GM18517 (cell line): ENCODE measurements around the gene CDKN2AIPNL.
"Not testable (repeated sequence)": the region's sequence is repeated elsewhere in the genome, so short reads cannot be mapped to it uniquely, and the experiment has no call there.

Experiments used
- ATAC-seq: cut with Tn5 transposase; IDR thresholded peaks from one replicate; pipeline ENCODE4 v1.9.1; 2021; ENCODE audit warnings: mild to moderate bottlenecking, moderate library complexity; ENCODE audit not compliant: unreplicated experiment

The CDKN2AIPNL gene

DNA sequence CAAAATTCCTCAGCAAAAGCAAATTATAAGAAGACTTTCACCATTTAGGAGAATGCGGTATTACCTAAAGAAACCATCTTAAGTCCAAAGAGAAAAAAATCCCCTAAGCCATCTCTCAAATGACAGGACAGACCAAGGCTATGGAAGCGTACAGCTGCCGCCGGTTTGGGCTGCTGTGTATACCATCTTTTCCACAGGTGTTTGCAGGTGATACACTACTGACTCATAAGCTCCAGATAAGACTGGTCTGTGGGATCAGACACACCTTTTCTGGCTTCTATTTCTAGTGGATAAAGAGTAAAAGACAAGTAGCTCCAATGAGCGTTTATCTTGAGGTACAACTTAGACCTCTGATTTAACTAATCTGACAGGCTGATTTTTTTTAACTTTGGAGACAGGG is 7.7 kb downstream of the CDKN2AIPNL start:
- no peak for ATAC-seq

DNA sequence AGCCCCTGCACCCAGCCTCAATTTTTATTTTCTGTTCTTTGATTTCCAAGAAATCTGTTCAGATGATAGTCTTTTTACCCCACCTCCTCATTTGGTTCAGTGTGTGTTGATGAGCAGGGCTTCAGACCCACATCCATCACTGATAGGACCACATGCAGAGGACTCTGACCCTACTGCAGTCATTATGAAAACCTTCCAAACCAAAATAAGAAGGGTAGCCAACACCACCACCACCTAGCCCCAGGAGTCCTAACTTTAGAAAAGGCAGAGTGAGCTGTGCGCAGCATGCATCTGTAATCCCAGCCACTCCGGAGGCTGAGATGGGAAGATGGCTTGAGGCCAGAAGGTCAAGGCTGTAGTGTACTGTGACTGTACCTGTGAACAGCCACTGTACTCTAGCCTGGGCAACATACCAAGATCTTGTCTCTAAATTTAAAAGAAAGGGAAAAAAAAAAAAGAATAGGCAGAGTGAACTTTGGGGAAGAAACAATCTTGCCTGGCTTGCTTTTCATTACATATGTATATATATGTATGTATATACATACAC is 13.0 kb downstream of the CDKN2AIPNL start:
- no peak for ATAC-seq

DNA sequence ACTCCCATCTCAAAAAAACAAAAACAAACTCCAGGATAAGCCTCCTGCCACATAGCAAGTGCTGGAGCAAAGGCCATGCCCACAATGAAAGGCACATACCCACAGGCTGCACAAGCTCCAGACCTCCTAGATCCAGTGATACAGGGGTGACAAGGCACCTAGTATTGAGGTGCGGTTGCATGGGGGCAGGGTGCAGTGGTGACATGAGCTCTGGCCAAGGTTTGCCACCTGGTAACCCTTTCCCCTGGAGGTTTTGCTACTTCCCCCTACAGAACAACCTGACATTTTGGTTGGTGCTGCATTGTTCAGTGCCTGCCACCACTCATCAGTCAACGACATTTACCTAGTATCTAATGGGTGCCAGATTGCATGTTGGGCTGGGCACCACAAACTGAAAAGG is 14.5 kb downstream of the CDKN2AIPNL start:
- ATAC-seq: no peak

DNA sequence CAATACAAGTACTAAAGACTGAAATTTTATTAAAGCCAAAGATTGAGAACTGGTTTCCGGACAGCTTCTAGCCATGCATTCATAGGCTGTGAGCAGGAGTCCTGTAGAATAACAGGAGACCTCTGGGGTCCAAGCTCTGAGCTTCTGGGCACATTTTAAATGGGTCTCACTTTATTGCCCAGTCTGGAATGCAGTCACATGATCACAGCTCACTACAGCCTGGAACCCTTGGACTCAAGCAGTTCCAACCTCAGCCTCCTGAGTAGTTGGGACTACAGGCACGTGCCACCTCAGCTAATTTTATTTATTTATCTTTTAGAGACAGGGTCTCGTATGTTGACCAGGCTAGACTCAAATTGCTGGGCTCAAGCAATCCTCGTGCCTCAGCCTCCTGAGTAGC is 15.4 kb downstream of the CDKN2AIPNL start:
- ATAC-seq: no peak

DNA sequence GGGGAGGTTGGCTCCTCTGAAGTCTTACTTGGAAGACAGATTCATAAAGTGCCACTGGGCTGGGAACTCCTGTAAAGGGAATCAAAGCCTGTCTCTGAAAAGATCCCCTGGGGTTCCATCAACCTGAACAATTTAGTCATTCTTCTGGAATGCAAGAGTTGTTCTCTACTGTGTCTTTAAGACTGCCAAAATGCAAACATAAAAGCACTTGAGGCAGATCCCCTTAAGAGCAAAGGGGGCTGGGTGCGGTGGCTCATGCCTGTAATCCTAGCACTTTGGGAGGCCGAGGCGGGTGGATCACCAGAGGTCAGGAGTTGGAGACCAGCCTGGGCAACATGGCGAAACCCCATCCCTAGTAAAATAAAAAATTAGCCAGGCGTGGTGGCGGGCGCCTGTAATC is 16.7 kb downstream of the CDKN2AIPNL start:
- ATAC-seq: no peak

DNA sequence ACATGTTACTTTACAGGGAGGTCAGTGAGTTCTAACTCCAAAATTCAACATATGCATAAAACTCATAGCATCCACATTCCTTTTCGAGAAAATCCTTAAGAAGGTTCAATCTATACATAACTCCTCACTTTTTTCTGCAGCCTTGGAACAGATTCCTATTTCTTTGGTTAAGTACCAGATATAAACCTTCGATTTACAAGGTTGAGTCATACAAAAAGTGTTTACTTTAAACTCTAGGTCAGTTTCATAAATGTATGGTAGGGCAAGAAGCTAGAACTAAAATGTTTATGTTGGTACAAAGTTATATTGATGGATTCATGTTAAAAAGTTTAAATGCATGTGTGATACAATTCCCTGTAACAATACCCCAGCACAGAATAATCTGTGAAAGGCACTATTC is 19.4 kb downstream of the CDKN2AIPNL start:
- ATAC-seq: no peak

DNA sequence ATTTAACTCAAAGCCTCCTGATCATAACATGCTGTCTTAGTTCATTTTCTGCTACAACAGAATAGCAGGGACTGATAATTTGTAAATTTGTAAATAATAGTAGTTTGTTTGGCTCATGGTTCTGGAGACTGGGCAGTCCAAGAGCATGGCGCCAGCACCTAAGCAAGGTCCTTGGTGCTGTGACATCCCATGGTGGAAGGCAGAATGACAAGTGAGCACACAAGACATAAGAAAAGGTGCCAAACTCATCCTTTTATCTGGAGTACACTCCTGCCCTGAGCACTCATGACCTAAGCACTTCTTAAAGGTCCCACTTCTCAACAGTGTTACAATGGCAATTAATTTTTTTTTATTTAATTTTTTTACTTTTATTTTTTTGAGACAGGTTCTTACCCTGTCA is 24.2 kb downstream of the CDKN2AIPNL start:
- no peak for ATAC-seq

DNA sequence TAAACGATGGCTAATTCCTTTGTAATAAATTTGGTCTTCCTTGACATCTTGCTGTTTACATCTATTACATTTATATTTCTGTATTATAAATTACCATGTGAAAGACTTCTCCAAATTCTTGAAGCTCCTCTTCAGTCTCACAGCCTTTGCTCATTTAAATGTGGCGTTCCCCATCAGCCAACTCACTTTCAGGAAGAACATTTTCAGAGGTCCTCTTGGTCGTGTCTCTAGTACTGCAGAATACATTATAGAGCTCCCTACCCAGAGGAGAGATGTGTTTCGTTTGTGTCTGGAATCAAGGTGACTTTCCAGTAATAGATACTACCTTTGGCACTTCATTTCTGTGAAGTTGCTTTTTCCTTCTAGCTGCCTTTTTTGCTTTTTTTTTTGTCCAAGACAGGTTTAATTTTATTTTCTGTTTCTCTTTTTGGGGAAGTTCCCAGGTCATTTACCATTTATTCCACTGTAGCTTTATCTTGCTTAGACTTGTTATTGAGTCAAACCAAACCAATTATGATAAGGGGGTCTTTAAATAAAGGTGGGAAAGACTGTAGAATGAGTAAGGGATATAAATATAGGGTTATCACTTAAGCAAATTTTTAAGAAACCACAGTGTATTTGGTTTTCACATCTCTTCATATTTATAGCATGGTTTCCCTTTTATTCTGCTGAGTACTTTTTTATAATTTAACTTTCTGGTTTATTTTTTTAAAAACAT is 27.5 kb downstream of the CDKN2AIPNL start:
- ATAC-seq: no peak

DNA sequence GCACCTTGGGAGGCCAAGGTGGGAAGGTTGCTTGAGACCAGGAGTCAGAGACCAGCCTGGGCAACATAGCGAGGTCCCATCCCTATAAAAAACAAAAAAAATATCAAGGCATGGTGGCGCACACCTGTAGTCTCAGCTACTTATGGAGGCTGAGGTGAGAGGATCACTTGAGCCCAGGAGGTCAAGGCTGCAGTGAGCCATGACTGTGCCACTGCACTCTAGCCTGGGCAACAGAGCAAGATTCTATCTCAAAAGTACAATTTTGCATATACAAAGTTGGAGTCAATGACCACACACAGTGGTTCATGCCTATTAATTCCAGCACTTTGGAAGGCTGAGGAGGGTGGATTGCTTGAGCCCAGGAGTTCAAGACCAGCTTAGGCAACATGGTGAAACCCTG is 29.5 kb downstream of the CDKN2AIPNL start:
- ATAC-seq: not testable (repeated sequence)

DNA sequence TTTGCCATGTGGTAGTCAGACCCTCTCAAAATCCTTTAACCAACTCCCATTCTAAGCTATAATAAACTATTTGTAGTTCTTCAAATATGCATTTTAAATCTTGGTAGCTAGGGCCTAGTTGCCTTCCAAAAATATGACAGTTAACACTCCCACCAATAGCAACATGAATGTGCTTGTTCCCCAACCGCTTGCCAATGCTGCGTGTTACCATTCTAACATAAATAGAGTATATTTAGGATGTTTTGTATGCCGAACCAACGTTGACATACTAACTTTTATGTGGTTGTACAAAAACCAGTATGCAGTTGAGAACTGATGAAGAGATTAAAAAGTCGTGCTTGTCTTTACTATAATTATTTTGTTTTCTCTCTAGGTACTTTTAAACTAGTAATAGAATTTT is 31.3 kb downstream of the CDKN2AIPNL start:
- no peak for ATAC-seq

DNA sequence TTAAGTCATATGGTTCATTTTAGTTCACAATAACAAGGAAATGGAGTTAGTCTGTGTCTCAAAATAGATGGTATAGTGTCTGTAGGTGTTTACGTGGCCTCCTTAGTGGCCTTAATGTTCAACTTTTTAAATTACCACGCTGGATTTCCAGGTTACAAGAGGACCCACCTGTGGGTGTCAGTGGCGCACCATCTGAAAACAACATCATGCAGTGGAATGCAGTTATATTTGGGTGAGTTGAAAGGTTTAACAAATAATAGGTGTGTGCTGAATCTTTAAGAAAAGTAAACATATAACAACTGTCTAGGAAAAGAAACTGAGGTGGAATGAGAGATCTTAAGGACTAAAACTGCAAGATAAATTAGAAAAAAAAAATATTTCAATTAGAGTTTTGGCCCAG is 37.4 kb downstream of the CDKN2AIPNL start:
- no peak for ATAC-seq

DNA sequence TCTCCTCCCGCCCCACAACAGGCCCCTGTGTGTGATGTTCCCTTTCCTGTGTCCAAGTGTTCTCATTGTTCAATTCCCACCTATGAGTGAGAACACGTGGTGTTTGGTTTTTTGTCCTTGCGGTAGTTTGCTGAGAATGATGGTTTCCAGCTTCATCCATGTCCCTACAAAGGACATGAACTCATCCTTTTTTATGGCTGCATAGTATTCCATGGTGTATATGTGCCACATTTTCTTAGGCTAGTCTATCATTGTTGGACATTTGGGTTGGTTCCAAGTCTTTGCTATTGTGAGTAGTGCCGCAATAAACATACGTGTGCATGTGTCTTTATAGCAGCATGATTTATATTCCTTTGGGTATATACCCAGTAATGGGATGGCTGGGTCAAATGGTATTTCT is 38.0 kb downstream of the CDKN2AIPNL start:
- ATAC-seq: not testable (repeated sequence)

DNA sequence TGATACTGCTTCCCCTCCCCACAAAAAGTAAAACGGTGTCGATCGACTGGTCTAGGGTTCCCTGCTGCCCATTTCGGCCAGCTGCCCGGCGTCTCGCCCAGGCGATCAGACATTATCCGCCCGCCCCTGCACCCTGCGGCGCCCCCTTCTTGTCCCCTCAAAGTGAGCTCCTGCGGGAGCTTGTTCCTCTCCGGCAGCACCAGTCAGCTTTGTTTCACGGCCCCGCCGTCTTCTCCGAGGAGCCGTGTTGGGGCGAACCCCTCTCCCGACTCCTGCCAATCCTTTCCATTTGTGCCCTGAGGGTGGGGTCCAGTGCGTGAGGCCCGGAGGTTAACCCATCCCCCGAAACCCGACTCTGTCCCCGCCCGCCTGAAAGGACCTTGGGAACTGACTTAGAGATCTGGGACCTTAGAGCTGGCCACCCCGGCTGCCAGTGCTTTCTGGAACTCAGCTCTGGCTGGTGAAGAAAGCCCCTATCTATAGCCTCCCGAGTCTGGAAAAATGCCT is 39.8 kb downstream of the CDKN2AIPNL start:
- ATAC-seq: no peak

DNA sequence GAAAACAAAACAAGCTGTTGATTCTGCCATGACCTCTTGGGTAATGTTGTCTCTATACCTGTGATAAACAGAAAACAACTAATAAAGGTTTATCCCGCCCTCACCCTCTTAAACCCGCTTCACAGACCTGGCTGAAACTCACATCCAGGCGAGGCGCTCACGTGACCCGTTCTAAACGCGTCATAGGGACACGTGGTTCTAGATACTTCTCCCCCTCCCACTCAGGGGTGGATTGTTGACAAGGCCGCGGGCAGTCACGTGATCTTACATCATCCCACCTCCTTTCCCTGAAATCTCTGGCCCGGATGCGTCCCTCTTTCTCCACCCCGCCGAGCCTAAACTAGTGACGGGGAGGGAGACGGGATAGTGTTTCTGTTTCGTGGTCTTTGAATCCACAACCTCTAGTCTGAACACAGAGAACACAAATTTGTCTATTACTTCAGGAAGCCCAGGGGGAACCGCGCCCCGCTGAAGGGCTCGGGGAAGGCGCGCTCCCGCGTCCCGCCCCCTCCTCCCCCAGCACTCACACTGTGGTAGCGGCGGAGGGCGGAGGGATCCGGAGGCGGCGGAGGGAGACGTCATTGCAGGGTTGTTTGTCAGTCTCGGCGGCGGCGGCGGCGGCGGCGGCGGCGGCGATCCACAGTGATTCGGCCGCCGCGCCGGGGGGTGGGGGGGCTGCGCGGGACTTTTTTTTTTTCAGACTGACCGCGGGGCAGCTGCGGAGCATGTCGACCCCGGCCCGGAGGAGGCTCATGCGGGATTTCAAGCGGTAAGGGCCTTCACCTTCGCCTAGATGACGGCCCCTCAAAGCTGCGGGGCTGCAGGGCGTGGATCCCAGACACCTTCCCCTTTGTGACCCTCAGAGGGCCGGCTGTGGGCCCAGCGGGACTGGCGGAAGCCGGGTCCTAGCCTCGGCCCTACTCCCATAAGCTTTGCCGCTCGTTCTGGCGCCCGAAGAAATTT is 40.5 kb downstream of the CDKN2AIPNL start, which contains the start of gene UBE2B:
TSS of gene UBE2B (plus strand) at position 699 of the 963 bp plus-strand sequence. CDS start at position 726, 27 bp downstream.
- ATAC-seq: peak; percentile 78

DNA sequence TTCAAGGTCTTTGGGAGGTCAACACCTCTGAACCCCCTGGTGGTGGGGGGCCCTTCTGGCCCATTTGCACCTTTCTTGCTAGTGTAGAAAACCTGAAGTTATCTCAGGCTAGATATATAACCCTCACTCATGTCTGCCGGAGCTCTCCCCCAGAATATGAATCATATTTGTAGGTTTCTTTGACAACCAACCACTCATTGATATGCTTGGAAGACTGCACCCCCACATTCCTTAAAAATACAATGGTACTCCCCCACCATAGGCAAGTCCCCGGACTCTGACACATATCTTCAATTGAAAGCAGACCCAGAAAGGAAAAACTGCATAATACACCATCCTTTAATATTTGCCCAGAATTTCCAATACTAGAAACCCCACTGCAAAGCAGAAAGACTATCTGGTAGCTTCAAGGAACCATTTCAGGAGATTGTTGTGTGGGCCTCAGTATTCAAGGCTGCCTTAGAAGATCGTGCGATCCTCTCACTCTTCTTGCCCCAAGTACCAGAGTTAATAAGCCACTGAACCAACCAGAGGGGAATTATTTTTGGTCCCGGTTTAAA is 41.3 kb downstream of the CDKN2AIPNL start:
- ATAC-seq: peak; percentile 14

DNA sequence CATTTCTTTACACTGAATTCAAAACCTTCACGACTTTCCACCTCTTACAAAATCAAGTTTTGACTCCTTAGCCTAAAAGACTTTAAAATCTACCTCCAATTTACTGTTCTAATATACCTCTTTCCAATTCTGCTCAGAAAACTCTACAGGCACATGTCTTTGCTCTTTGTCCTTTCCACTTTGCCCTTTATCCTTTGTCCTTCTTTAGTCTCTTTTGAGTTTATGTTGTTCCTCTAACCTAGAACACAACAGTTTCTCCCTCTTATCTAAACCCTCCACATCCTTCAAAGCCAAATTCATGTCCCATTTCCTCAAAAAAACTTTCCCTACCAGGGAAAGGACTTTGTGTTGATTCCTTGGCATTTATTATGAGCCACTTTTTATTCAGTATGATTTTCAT is 46.1 kb downstream of the CDKN2AIPNL start:
- ATAC-seq: no peak

DNA sequence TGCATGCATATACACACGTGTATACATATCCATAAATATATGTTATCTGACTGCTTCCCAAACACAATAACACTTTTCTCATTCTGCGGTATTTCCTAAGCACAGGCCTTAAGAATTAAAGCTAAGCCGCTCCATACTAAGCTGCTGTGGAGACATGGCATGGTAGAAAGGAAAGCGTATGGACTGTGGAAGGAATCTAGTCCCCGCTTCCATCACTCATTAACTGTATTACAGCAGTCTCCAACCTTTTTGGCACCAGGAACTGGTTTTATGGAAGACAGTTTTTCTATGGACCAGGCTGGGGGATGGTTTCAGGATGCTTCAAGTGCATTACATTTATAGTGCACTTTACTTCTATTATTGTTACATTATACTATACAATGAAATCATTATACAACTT is 56.0 kb downstream of the CDKN2AIPNL start:
- ATAC-seq: no peak
